GM18907 (cell line): ENCODE measurements around the gene SCAF8.
"Not testable (repeated sequence)": the region's sequence is repeated elsewhere in the genome, so short reads cannot be mapped to it uniquely, and the experiment has no call there.

ENCODE experiments used
- ATAC-seq: cut with Tn5 transposase; IDR thresholded peaks from one replicate; pipeline ENCODE4 v1.9.1; 2021; ENCODE audit warnings: mild to moderate bottlenecking, moderate library complexity; ENCODE audit not compliant: unreplicated experiment

The SCAF8 gene

DNA sequence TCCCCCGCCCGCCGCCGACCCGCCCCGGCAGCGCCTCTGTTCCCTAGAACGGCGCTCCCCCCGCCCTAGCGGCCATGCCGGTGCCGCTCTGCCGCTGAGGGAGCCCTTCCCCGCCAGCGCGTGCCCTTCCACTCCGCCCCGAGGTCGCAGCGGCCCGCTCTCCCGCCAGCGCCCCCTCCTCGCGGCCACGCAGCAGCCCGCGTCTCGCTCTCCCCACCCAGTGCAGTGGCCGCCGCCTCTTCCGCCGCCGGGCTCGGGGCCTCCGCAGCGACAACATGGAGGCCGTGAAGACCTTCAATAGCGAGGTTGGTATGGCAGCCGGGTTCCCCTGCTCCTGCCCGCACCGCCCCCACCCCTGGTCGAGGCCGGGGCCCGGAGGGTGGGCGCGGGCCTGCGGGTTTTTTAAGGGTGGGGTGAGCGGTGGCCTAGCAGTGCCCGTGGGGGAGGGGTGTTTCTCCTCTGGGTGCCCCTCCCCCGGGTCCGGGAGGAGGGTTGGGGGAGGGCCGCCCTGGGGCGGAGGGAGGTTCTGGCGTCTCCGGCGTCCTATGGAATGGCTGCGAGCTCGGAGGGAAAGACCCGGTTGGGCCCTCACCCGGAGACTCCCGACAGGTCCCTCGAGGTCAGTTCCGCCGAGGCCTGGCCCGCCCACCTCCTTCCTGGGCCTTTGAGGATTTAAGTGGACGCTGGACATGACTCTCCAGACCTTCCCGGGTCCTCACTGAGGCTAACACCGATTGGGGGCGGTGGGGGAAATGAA is 588 bp downstream of the SCAF8 start:
- peak; percentile 75 for ATAC-seq

GRCh38 chr6:154736618-154737259 is 3.5 kb downstream of the SCAF8 start:
- no peak for ATAC-seq

DNA sequence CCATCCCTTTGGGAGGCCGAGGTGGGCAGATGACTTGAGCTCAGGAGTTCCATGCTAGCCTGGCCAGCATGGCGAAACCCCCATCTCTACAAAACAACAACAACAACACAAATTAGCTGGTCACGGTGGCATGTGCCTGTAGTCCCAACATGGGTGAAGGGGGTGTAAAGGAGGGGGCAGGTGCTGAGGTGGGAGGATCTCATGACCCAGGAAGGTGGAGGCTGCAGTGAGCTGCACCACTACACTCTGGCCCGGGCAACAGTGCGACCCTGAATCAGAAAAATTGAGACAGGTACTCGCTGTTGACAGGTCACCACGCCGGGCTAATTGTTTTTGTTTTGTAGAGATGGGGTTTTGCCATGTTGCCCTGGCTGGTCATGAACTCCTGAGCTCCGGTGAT is 4.2 kb downstream of the SCAF8 start:
- ATAC-seq = no peak

GRCh38 chr6:154738551-154738961 is 5.3 kb downstream of the SCAF8 start:
- no peak for ATAC-seq

DNA sequence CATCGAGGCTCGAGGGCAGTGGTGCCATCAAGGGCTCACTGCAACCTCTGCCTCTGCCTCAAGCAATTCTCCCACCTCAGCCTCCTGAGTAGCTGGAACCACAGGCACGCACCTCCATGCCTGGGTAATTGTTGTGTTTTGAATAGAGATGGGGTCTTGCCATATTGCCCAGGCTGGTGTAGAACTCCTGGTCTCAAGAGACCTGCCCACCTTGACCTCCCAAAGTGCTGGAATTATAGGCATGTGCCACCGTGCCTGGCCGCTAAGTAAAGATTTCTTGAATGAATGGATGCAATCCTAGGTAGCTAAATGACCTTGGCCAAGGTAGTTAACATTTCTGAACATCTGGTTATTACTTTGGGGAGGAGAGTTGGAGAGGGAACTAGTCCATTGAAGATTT is 7.4 kb downstream of the SCAF8 start:
- ATAC-seq = no peak

- no peak for ATAC-seq
Measured at GRCh38 chr6:154742891-154743290, 9.7 kb downstream of the SCAF8 start.

DNA sequence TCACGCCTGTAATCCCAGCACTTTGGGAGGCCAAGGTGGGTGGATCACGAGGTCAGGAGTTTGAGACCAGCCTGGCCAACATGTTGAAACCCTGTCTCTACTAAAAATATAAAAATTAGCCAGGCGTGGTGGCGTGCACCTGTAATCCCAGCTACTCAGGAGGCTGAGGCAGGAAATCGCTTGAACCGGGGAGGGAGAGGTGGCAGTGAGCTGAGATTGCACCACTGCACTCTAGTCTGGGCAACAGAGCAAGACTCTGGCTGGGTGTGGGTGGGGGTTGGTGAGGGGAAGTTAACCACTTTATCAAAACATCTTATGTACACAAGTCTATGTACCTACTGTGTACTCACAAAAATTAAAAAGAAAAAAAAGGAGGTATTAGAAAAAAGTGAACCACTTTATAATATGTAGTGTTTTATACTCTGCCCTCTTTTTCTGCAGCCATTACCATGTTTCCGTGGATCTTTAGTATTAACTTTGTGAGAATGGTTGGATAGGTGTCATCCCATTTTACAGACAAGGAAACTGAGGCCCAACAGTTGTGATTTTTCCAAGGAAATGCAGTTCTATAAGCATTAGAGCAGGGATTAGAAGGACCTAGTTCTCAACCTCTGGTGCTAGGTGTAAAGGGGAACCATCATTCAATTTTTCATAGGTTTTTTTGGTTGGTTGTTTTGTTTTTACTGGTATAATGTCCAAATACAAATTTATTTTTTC is 11.0 kb downstream of the SCAF8 start:
- ATAC-seq = not testable (repeated sequence)

- no peak for ATAC-seq
Measured at GRCh38 chr6:154745243-154745642, 12.0 kb downstream of the SCAF8 start.

DNA sequence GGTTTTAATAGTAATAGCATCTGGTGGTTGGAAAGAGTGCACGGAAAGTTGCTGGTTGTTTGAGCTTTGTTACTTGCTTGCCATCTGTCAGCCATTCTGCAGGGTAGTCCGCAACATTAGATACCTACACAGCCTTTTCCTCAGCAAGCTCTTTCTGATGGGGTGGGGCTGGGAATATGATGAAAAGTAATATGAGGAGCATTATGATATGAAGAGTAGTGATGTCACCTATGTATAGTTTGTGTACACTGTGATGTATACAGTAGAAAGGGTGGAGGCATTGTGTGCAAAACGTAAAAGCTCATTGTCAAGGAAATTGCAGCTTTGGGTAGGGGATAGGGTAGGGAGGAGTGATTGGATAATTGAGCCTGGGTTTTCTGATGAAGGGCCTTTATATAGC is 16.1 kb downstream of the SCAF8 start:
- no peak for ATAC-seq

DNA sequence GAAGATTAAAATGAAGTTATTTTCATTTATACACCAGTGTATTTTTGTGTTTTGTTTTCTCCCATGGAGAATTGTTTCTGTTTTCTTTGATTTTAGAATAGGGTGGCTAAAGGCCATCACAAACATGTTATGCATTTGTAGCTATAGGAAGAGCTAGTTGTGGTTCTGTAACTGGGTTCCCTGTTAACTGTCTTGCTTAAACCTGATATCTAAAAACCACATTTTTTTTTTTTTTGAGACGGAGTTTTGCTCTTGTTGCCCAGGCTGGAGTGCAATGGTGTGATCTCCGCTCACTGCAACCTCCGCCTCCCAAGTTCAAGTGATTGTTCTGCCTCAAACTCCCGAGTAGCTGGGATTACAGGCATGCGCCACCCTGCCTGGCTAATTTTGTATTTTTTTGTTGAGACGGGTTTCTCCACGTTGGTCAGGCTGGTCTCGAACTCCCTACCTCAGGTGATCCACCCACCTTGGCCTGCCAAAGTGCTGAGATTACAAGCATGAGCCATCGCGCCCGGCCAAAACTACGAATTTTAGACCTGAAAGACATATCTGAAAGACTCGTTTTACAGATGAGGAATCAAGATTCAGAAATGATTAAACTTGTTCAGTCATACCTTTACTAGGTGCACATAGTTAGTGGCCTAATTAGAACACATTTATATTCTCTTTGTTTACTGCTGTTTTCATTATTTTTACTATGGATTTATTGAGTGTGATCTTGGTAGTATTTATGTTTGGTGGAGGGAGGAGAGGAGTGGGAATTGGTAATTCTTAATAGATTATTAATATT is 18.0 kb downstream of the SCAF8 start:
- ATAC-seq = no peak

DNA sequence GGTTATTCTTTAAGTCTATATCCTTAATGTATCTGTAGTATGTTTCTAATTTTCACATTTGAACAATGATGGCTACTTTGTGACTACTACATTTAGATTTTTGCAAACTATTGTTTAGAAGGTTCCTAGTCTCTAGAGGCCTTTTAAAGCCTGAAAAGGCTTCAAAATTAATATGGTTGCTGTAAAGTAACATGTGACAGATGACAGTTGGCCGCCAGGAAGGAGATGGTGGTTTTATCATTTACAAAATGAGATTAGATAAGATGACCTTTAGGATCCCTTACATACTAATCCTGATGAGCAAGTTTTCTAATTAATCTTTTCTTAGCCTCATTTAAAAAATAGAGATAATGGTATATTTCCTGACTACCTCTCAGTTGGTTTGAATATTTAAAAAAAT is 18.8 kb downstream of the SCAF8 start:
- no peak for ATAC-seq

GRCh38 chr6:154754152-154754551 is 20.9 kb downstream of the SCAF8 start:
- ATAC-seq = no peak

DNA sequence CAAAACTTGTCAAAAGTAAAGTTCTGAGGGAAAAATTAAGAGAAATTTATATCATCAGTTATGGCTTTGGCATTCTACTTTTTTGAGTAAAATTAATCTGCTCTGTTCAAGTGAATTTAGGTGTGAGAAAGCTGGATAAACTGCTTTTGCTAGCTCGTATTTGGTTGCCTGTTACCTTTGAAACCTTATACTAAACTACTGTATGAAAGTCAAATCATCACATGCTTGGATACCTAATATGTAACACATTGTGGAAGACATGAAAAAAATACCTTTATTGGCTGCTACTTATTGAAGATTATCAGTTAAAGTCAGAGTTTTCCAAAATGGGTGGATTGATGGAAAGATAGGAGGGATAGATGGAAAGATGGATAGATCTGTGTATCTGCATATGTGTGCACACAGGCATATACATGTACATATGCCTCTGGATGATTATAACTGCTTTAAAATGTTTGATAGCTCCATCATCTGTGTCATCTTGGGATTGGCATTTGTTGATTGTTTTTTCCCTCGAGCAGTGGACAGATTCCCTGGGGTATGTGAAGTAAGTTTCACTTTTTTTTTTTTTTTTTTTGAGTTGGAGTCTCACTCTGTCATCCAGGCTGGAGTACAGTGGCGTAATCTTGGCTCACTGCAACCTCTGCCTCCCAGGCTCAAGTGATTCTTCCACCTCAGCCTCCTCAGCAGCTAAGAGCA is 24.3 kb downstream of the SCAF8 start:
- no peak for ATAC-seq

DNA sequence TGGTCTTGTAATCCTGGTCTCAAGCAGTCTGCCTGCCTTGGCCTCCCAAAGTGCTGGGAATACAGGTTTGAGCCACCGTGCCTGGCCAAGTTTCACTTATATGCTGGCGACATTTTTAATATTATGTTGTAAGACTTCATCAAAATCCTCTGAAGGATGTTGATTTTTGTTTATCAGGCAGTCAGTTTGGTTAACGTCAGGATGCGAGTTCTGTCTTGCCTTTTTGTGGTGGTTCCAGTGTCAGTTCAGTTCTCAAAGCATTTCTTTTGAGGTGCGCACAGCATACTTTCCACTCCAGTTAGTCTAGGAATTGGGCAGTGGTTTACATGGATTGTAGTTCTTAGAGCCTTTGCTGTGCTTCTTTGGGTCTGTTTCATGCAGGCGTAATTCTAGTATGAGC is 24.9 kb downstream of the SCAF8 start:
- no peak for ATAC-seq

GRCh38 chr6:154763650-154764049 is 30.4 kb downstream of the SCAF8 start:
- ATAC-seq = no peak

GRCh38 chr6:154765273-154765672 is 32.1 kb downstream of the SCAF8 start:
- ATAC-seq = no peak

GRCh38 chr6:154766288-154766687 is 33.1 kb downstream of the SCAF8 start:
- no peak for ATAC-seq

- ATAC-seq = no peak
Measured at GRCh38 chr6:154767003-154767723, 33.9 kb downstream of the SCAF8 start.

DNA sequence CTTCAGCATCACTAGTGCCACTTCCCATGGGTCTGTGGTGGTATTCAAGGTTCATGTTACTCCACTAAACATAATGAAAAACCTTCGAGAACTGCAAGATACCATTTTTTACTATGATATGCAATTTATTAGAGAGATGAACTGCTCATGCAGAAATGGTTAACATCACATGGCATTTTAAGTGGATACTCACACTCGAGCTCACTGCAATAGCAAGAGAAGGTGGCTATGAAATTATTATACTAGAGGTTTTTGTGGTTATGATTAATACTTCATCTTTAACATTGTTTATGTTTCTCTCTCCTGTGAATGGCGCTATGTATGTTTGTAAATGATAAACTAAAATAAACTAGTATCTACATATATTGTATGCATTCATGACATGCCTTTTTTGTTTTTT is 35.1 kb downstream of the SCAF8 start:
- ATAC-seq = no peak

DNA sequence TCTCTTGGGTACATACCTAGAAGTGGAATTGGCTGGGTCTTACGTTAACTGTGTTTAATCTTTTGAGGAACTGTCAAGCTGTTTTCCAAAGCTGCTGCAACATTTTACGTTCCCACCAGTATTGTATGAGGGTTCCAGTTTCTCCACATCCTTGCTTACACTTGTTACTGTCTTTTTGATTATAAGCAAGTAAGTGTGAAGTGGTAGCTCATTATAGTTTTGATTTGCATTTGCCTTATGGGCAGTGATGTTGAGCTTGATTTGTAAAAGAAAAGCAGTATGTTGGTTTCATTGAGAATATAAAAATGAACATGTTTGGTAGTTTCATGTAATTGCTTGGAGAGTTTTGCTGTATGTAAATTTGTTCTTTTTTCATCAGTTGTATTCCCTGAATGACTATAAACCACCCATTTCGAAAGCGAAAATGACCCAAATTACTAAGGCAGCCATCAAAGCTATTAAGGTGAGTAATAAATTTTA is 40.4 kb downstream of the SCAF8 start:
- ATAC-seq = peak; percentile 95
